T-helper 9 cell (primary cell): Measurements from ENCODE around the gene CARS2.
"Not testable (repeated sequence)": the region's sequence is repeated elsewhere in the genome, so short reads cannot be mapped to it uniquely, and the experiment has no call there.

Experiments used
- DNase-seq: peaks from one replicate; pipeline ENCODE4 v3.0.0-alpha.2; 2020

CARS2 gene

GRCh38 chr13:110681868-110682550 is 23.9 kb downstream of the CARS2 start:
- DNase-seq, result no peak

- no peak for DNase-seq
These were observed 25.1 kb downstream of the CARS2 start for GRCh38 chr13:110680852-110681251.

GRCh38 chr13:110677731-110678545 is 28.0 kb downstream of the CARS2 start:
- DNase-seq, result no peak

- no peak for DNase-seq
These were observed 29.0 kb downstream of the CARS2 start for GRCh38 chr13:110676595-110677587.

GRCh38 chr13:110669814-110670213 is 36.1 kb downstream of the CARS2 start:
- not testable (repeated sequence) for DNase-seq

GRCh38 chr13:110669036-110669435 is 36.9 kb downstream of the CARS2 start:
- DNase-seq, result no peak

GRCh38 chr13:110666255-110666533 is 39.7 kb downstream of the CARS2 start:
- no peak for DNase-seq

GRCh38 chr13:110665491-110666254 is 40.2 kb downstream of the CARS2 start:
- no peak for DNase-seq

- DNase-seq, result no peak
These were observed 41.2 kb downstream of the CARS2 start for GRCh38 chr13:110664673-110665072.

GRCh38 chr13:110664041-110664440 is 41.9 kb downstream of the CARS2 start:
- DNase-seq, result no peak

GRCh38 chr13:110663491-110663890 is 42.4 kb downstream of the CARS2 start:
- DNase-seq, result no peak

GRCh38 chr13:110662777-110663443 is 43.0 kb downstream of the CARS2 start:
- no peak for DNase-seq

GRCh38 chr13:110662091-110662490 is 43.8 kb downstream of the CARS2 start:
- no peak for DNase-seq

GRCh38 chr13:110661256-110661655 is 44.7 kb downstream of the CARS2 start:
- DNase-seq, result no peak

GRCh38 chr13:110658218-110658911 is 47.6 kb downstream of the CARS2 start:
- not testable (repeated sequence) for DNase-seq

GRCh38 chr13:110657196-110657595 is 48.7 kb downstream of the CARS2 start:
- DNase-seq, result no peak

- no peak for DNase-seq
These were observed 52.1 kb downstream of the CARS2 start for GRCh38 chr13:110653851-110654250.

GRCh38 chr13:110653271-110653670 is 52.6 kb downstream of the CARS2 start:
- DNase-seq, result no peak

GRCh38 chr13:110652764-110653163 is 53.2 kb downstream of the CARS2 start:
- no peak for DNase-seq

GRCh38 chr13:110652231-110652730 is 53.6 kb downstream of the CARS2 start:
- DNase-seq, result no peak

GRCh38 chr13:110651726-110652230 is 54.1 kb downstream of the CARS2 start:
- no peak for DNase-seq
